Measurements from ENCODE around the gene RAB29. TPM values are rescaled to one million over a fixed set of nuclear protein-coding genes. Genes with fewer than 3 reads are reported as not detected.
A peak's percentile ranks its signal among the peaks of the same experiment; 100 is the strongest.

Gene RAB29
- total RNA-seq, 1 donor from 2014 or later, result 13.6 TPM

DNA sequence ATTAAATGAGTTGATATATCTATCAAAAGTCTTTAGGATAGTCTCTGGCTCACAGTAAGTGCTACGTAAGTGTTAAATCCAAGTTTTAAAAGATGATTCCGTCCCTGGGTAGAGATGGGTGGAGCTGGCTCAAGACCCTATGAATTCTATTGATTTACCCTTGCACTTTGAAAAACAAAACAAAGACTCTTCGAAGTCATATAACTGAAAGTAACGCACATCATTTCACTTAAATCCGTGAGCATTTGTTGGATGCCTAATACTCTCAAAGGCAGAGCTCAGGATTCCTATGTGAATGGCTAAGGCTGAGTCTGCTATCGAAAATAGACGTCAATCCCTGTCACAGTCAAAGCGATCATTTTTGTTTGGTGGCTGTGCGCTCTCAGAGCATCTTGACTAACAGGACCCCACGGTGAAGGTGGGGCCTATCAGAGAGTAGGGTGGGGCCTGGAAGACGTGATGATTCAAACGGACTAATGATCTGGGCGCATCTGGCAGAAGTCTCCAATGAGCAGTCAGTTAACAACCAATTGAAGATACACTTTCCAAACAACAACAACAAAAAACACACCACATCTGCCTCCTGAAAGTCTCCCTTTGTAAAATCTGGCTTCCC is 24.1 kb downstream of the RAB29 start:
- H3K4me1 Mint-ChIP-seq (ENCODE audit: unreplicated experiment), result peaks cover 17% of the 10 kb centered on the region
- peaks cover 11% of the 10 kb centered on the region for H3K36me3 Mint-ChIP-seq
- peak overlapping the region; percentile 24 for H3K27ac Mint-ChIP-seq
- peak overlapping the region; percentile 97 for H3K4me3 Mint-ChIP-seq
- DNase-seq (ENCODE audit: extremely low spot score, unreplicated experiment), result no peak
- no peaks in the 10 kb centered on the region for H3K9me3 Mint-ChIP-seq
- TF ChIP-seq, protein P1, sequence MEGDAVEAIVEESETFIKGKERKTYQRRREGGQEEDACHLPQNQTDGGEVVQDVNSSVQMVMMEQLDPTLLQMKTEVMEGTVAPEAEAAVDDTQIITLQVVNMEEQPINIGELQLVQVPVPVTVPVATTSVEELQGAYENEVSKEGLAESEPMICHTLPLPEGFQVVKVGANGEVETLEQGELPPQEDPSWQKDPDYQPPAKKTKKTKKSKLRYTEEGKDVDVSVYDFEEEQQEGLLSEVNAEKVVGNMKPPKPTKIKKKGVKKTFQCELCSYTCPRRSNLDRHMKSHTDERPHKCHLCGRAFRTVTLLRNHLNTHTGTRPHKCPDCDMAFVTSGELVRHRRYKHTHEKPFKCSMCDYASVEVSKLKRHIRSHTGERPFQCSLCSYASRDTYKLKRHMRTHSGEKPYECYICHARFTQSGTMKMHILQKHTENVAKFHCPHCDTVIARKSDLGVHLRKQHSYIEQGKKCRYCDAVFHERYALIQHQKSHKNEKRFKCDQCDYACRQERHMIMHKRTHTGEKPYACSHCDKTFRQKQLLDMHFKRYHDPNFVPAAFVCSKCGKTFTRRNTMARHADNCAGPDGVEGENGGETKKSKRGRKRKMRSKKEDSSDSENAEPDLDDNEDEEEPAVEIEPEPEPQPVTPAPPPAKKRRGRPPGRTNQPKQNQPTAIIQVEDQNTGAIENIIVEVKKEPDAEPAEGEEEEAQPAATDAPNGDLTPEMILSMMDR (conservative IDR thresholded peaks at IDR 0.05), result no peak
- peaks cover 5% of the 10 kb centered on the region for H3K27me3 Mint-ChIP-seq

- H3K27me3 Mint-ChIP-seq, result peaks cover 5% of the 10 kb centered on the region
- H3K27ac Mint-ChIP-seq, result peak within 1 kb of the TSS; percentile 99
- H3K4me1 Mint-ChIP-seq (ENCODE audit: unreplicated experiment), result peaks cover 18% of the 10 kb centered on the region
Observed at GRCh38 chr1:205750138-205751035, 24.9 kb downstream of the RAB29 start, which contains the start of gene NUCKS1. TSS of gene NUCKS1 (minus strand) at chr1:205750182. CDS start at chr1:205749973, 209 bp downstream.

GRCh38 chr1:205749234-205750137 is 25.8 kb downstream of the RAB29 start:
- H3K4me1 Mint-ChIP-seq (ENCODE audit: unreplicated experiment), result peaks cover 18% of the 10 kb centered on the region
- DNase-seq (ENCODE audit: extremely low spot score, unreplicated experiment), result peak; percentile 97
- H3K27me3 Mint-ChIP-seq, result peaks cover 5% of the 10 kb centered on the region

More at GRCh38 chr1:205750138-205751035, 24.9 kb downstream of the RAB29 start, which contains the start of gene NUCKS1:
- H3K36me3 Mint-ChIP-seq, result peaks cover 11% of the 10 kb centered on the region
- TF ChIP-seq, protein P1 (conservative IDR thresholded peaks at IDR 0.05), result no peak
- peak; percentile 96 for DNase-seq (ENCODE audit: extremely low spot score, unreplicated experiment)
- H3K4me3 Mint-ChIP-seq, result peak within 1 kb of the TSS; percentile 100
- no peaks in the 10 kb centered on the region for H3K9me3 Mint-ChIP-seq

DNA sequence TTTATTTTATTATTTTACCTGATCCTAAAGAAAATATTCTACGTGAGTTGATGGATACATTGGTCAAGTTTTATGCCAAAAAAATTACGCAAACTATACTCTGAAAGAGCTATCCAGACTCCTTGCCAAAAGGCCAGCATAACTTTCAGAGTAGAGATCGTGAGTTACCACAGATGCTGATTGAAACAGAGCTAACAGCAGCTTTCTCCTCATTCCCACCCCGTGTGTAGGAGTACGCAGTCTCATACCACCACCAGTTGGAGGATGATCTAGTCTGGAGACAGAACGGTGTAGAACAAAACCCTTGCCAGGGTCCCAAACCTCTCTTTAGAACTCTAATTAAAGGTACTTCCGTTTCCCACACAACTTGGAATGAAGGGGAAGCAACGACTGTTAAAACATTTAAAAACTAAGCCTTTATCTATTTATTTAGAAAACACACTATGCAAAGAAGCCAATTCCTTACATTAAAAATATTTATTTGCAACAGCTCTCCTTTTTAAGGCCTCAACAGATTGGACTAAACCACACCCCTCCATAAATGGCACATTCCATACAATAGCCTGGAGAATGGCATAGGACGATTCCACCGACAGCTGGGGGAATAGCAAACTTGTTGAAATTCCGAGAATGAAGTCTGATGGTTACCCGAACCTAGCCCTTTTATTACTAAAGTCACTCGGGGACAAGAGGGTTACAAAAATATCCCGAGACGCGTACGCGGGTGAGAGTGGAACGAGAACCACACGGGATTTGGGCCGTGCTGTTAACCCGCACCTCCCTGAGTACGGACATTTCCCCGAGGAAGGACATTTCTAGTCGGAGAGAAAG is 26.7 kb downstream of the RAB29 start:
- no peaks in the 10 kb centered on the region for H3K9me3 Mint-ChIP-seq
- H3K27ac Mint-ChIP-seq, result peak overlapping the region; percentile 99
- H3K36me3 Mint-ChIP-seq, result peaks cover 16% of the 10 kb centered on the region
- TF ChIP-seq, protein P1 (conservative IDR thresholded peaks at IDR 0.05), result no peak
- peaks cover 23% of the 10 kb centered on the region for H3K4me1 Mint-ChIP-seq (ENCODE audit: unreplicated experiment)
- H3K27me3 Mint-ChIP-seq, result peaks cover 5% of the 10 kb centered on the region
- DNase-seq (ENCODE audit: extremely low spot score, unreplicated experiment), result no peak
- peak overlapping the region; percentile 100 for H3K4me3 Mint-ChIP-seq

More at GRCh38 chr1:205749234-205750137, 25.8 kb downstream of the RAB29 start:
- peak overlapping the region; percentile 100 for H3K4me3 Mint-ChIP-seq
- TF ChIP-seq, protein P1 (conservative IDR thresholded peaks at IDR 0.05), result no peak
- H3K9me3 Mint-ChIP-seq, result no peaks in the 10 kb centered on the region
- peak overlapping the region; percentile 99 for H3K27ac Mint-ChIP-seq
- peaks cover 11% of the 10 kb centered on the region for H3K36me3 Mint-ChIP-seq

Data from type B pancreatic cell (in vitro differentiated cells).